ENCODE data around the gene CRYBG1. TPM values are rescaled to one million over a fixed set of nuclear protein-coding genes. Genes with fewer than 3 reads are reported as not detected.

The CRYBG1 gene
- 24.9 TPM for total RNA-seq
- long read RNA-seq, full-length matches to known transcripts: 2 of 20 reads
- long read RNA-seq, partial matches to known transcripts: 15 of 20 reads
- long read RNA-seq, other reads (novel, unspliced or antisense): 3 of 20 reads

GRCh38 chr6:106360410-106360988, at the start of gene CRYBG1:
TSS of gene CRYBG1 (plus strand) at chr6:106360717. CDS start at chr6:106360909, 192 bp downstream.
- no peaks in the 10 kb centered on the region for H3K9me3 ChIP-seq
- no peak within 1 kb of the TSS for H3K27ac ChIP-seq
- peaks cover 13% of the 10 kb centered on the region for H3K4me1 ChIP-seq
- H3K36me3 ChIP-seq: no peaks in the 10 kb centered on the region
- intact Hi-C loops (cut with DNase I): no loop called here
- ATAC-seq (peak; percentile 99), DNase-seq (peak; percentile 87)
- peak; percentile 84 for TF ChIP-seq CTCF (IDR thresholded peaks at IDR 0.05)
- peak within 1 kb of the TSS; percentile 46 for H3K4me3 ChIP-seq
- peaks cover 44% of the 10 kb centered on the region for H3K27me3 ChIP-seq

- DNase-seq (no peak), ATAC-seq (no peak)
- Histone ChIP-seq H3K27me3 (no peaks in the 10 kb centered on the region), H3K4me3 (no peak overlapping the region), H3K9me3 (no peaks in the 10 kb centered on the region), H3K27ac (no peak overlapping the region), H3K4me1 (peaks cover 15% of the 10 kb centered on the region), H3K36me3 (peaks cover 23% of the 10 kb centered on the region)
- intact Hi-C loops (cut with DNase I): no loop called here
- TF ChIP-seq CTCF (IDR thresholded peaks at IDR 0.05): no peak
Measured at GRCh38 chr6:106315765-106316374, 44.6 kb upstream of the CRYBG1 start.

- Histone ChIP-seq H3K27me3 (no peaks in the 10 kb centered on the region), H3K4me3 (no peak overlapping the region), H3K4me1 (peaks cover 15% of the 10 kb centered on the region), H3K36me3 (peaks cover 23% of the 10 kb centered on the region), H3K27ac (no peak overlapping the region), H3K9me3 (no peaks in the 10 kb centered on the region)
- intact Hi-C loops (cut with DNase I): no loop called here
- ATAC-seq (no peak), DNase-seq (no peak)
- TF ChIP-seq CTCF (IDR thresholded peaks at IDR 0.05): no peak
Measured at GRCh38 chr6:106316375-106316766, 44.1 kb upstream of the CRYBG1 start.

- intact Hi-C loops (cut with DNase I): no loop called here
- H3K4me1 ChIP-seq: peaks cover 19% of the 10 kb centered on the region
- peaks cover 18% of the 10 kb centered on the region for H3K36me3 ChIP-seq
- DNase-seq: no peak
- H3K27ac ChIP-seq: no peak overlapping the region
- no peak for ATAC-seq
- TF ChIP-seq CTCF (IDR thresholded peaks at IDR 0.05): no peak
- no peak overlapping the region for H3K4me3 ChIP-seq
- no peaks in the 10 kb centered on the region for H3K27me3 ChIP-seq
- H3K9me3 ChIP-seq: no peaks in the 10 kb centered on the region
Measured at GRCh38 chr6:106318061-106318460, 42.5 kb upstream of the CRYBG1 start.

GRCh38 chr6:106318851-106319250, 41.7 kb upstream of the CRYBG1 start:
- H3K4me1 ChIP-seq: peaks cover 25% of the 10 kb centered on the region
- intact Hi-C loops (cut with DNase I): no loop called here
- ATAC-seq (no peak), DNase-seq (no peak)
- no peak overlapping the region for H3K27ac ChIP-seq
- H3K9me3 ChIP-seq: no peaks in the 10 kb centered on the region
- H3K36me3 ChIP-seq: peaks cover 11% of the 10 kb centered on the region
- H3K4me3 ChIP-seq: no peak overlapping the region
- TF ChIP-seq CTCF (IDR thresholded peaks at IDR 0.05): no peak
- no peaks in the 10 kb centered on the region for H3K27me3 ChIP-seq

Measured in upper lobe of right lung (tissue), 1 donor.